GM18517 (cell line): Measurements from ENCODE around the gene EPHX1.
"Not testable (repeated sequence)": the region's sequence is repeated elsewhere in the genome, so short reads cannot be mapped to it uniquely, and the experiment has no call there.

Source experiments
- ATAC-seq: cut with Tn5 transposase; IDR thresholded peaks from one replicate; pipeline ENCODE4 v1.9.1; 2021; ENCODE audit warnings: mild to moderate bottlenecking, moderate library complexity; ENCODE audit not compliant: unreplicated experiment

The EPHX1 gene

DNA sequence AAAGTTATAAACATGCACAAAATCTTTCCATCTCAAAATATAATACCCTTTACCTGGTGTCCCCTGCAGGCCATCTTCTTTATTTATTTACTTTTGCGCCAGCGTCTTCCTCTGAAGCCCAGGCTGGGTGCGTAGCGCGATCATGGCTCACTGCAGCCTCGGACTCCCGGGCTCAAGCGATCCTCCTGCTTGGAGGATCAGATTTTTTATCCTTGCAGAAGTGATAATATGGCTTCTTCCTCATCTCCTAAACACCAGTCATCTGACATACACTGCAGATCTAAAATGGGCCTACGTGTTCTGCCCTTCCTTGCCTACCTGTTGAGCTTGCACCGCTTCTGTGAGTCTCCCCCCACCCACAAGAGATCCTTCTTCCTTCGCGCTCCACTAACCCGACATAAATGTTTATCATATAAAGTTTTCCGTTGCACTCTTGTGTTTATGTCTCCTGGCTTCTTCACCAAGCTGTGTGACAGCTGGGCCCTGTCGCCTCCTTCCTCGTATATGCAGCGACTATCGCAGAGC is 32.8 kb upstream of the EPHX1 start:
- ATAC-seq: no peak

DNA sequence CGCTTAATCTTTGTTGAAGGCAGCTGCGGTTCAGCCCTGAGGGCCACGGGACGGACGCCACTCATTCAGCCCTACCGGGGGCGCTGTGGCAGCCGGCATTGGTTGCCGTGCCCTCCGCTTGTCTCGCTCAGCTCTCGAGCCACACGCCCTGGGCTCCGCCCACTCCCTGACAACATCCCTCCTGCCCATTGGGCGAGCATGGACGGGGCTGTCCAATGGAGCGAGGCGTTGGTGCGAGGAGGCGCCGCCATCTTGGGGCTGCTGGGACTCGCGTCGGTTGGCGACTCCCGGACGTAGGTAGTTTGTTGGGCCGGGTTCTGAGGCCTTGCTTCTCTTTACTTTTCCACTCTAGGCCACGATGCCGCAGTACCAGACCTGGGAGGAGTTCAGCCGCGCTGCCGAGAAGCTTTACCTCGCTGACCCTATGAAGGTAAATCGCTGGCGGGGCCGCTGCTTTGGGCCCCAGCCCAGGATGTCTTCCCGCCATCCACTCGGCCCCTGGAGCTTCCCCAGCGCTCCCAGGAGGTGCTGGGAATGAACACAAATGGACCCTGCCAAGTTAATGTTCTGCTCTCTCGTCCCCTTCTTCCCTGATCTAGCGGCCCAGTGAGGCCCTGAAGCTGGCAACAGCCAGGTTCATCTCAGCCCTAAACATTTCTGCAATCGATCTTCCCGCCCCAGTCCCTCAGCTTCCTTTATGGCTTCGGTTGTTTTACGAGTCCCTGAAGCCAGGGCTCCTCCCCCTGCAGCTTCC is 32.2 kb upstream of the EPHX1 start, which contains the start of gene SRP9:
Gene SRP9 (plus strand): TSS at position 244 of the 754 bp plus-strand sequence. CDS start 115 bp downstream, at position 359.
- ATAC-seq: peak; percentile 99

DNA sequence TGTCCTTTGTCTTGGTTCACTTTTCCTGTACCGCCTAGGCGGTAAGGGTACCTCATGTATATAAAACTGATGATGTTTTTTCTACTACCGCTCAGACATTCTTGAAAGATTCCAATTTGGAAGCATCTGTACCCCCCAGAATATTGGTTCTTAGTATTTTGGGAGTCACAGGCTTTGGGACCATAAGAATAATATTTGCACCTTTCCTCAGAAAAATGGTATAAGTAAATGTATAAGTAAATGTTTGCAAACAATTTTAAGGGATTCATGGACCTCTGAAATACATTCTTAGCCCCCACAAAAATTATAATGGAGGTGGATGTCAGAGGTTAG is 31.6 kb upstream of the EPHX1 start:
- no peak for ATAC-seq

DNA sequence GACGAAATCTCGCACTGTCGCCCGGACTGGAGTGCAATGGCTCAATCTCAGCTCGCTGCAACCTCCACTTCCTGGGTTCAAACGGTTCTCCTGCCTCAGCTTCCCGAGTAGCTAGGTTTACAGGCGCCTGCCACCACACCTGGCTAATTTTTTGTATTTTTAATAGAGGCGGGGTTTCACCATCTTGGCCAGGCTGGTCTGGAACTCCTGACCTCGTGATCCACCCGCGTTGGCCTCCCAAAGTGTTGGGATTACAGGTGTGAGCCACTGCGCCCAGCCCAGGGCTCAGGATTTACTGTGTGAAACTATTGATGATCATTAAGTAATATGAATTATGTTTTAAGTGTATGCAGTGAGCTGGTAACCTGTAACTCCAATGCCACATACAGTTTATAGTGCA is 30.8 kb upstream of the EPHX1 start:
- not testable (repeated sequence) for ATAC-seq

DNA sequence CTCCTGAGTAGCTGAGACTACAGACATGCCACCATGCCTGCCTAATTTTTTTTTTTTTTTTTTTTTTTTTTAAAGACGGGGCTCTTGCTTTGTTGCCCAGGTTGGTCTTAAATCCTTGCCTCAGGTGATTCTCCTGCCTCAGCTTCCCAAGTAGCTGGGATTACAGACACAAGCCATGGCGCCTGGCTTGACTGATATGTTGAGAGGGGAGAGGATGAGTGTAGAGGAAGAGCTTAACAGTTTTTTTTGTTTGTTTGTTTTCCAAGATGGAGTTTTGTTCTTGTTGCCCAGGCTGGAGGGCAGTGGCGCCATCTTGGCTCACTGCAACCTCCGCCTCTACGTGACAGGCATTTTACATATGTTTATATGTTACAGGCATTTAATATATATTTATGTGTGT is 29.8 kb upstream of the EPHX1 start:
- no peak for ATAC-seq

DNA sequence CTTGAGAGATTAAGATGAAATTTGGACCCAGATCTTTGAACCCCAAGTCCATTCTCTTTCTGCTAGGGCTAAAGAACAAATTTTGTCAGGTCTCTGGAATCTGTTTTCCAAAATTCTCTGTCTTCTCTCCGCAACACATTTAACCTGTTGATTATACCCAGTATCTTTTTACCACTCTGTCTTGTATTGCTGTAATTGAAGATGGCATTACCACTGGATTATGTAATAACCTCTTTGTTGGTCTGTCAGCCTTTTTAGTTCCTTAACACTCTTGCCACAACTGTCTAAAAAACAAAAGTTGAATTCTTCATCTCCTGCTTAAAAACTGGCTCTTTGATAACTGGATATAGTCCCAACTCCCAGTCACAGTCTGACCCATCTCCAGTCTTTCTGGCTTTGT is 29.3 kb upstream of the EPHX1 start:
- ATAC-seq: no peak

DNA sequence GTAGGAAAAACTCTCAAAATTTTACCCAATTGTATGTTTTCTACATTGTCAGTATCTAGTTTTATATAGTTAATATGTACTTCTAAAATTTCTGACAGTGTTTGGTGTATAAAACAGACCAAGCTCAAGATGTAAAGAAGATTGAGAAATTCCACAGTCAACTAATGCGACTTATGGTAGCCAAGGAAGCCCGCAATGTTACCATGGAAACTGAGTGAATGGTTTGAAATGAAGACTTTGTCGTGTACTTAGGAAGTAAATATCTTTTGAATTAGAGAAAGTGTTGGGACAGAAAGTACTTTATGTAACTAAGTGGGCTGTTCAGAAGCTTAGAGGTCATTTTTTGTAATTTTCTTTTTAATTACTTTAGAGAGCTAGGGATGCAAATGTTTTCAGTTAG is 20.8 kb upstream of the EPHX1 start:
- ATAC-seq: not testable (repeated sequence)

DNA sequence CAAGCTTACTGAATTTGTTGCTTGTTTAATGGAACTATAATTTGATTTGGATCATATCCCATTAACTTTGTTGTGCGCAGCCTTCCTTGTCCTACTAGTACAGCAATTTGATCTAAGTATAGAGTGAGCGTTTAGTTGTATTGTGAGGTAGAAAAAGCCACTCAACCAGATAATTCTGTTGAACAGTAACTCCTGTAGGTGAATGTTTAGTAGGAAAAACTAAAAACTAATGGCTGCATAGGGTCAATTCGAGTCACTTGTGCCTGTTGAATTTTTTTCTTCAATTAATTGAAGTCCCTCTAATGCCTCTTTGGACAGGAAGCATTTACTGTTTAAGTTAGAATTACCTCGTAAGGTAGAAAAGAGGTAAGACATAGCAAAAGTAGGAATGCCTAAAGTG is 15.0 kb upstream of the EPHX1 start:
- no peak for ATAC-seq

DNA sequence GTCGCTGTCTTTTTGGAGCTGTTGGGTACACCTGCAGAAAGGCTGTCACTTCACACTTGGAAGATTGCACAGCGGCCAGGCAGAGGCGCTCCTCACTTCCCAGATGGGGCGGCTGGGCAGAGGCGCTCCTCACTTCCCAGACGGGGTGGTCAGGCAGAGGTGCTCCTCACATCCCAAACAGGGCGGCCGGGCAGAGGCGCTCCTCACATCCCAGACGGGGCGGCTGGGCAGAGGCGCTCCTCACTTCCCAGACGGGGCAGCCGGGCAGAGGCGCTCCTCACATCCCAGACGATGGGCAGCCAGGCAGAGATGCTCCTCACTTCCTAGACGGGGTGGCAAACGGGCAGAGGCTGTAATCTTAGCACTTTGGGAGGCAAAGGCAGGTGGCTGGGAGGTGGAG is 13.8 kb upstream of the EPHX1 start:
- ATAC-seq: not testable (repeated sequence)

DNA sequence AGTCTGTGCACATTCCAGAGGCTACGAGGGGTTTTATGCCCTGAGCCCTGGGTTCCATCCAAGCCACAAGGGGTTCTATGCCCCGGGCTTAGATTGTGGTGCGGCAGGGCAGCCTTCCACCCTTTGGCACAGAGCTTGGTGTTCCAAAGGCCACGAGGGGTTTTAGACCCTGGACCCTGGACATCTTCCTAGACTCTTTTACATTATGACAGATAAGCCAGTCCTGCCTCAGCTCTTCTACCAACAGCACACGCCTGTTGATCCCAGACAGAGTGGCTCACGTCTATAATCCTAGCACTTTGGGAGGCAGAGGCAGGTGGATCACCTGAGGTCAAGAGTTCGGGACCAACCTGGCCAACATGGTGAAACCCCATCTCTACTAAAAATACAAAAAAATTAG is 8.8 kb upstream of the EPHX1 start:
- ATAC-seq: not testable (repeated sequence)

DNA sequence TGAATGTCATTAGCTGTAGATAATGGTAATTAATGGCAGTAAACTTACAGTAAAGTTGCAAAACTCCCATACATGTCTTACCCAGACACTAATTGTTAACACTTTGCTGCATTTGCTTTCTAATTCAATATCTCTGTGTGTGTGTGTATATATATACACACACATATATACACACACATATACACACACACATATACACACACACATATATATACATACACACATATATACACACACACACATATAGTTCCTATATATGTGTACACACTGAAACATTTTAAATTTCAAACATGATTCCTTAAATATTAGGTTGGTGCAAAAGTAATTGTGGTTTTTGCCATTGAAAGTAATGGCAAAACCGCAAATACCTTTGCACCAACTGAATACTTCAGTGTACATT is 3.7 kb upstream of the EPHX1 start:
- ATAC-seq: no peak

DNA sequence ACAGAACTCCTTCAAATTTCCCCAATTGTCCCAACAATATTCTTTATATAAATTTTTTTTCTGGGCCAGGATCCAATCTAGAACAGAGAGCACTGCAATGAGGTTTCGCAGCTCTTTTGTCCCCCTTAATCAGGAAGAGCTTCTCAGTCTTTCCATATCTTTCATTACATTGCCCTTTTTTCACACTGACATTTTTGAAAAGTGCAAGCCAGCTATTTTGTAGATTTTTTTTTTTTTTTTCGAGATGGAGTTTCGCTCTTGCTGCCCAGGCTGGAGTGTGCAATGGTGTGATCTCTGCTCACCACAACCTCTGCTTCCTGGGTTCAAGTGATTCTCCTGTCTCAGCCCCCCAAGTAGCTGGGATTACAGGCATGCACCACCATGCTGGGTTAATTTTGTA is 3.2 kb upstream of the EPHX1 start:
- not testable (repeated sequence) for ATAC-seq

DNA sequence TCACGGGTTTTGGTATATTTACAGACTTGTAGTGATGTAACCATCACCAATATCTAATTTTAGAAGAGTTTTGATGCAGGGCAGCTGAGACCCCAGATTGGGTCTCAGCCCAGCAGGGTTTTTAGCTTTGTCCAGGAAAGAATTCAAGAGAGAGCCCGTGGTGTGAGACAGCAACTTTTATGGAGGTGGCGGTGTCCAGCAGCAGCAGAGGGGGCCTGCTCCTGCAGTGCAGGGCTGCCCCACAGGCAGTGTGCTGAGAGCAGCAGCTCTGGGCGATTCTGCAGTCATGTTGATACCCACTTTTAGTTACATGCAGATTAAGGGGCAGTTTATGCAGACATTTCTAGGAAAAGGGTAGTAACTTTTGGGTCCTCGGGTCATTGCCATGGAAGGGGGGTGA is 1.8 kb upstream of the EPHX1 start:
- ATAC-seq: no peak

DNA sequence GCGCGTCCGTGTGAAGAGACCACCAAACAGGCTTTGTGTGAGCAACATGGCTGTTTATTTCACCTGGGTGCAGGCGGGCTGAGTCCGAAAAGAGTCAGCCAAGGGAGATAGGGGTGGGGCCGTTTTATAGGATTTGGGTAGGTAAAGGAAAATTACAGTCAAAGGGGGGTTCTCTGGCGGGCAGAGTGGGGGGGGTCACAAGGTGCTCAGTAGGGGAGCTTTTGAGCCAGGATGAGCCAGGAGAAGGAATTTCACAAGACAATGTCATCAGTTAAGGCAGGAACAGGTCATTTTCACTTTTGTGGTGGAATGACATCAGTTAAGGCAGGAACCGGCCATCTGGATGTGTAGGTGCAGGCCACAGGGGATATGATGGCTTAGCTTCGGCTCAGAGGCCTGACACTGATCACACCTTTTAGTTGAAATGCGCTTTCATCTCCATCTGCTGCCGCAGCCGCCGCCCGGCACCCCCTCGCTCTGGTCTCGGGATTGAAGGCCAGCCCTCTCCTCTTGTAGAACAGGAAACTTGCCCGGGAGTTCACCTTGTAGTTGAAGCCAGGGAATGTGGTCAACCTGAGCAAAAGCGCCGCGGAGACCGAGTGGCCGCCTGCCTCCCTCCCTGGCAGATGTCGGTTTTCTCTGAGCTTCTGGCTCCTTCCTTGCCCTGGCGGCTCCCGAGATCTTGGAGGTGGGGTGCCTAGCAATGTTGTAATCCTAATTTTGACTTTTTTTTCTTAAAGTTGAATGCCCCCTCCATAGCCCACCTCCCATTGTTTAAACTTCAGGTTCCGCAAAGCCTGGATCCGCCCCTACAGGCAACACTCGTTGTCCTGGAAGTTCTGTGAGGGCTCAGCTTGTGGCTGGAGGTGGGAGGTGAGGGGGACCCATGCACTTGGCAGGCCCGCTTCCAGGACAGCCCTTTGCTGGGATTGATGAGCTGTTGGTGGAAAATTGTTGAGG is 935 bp downstream of the EPHX1 start:
- not testable (repeated sequence) for ATAC-seq

DNA sequence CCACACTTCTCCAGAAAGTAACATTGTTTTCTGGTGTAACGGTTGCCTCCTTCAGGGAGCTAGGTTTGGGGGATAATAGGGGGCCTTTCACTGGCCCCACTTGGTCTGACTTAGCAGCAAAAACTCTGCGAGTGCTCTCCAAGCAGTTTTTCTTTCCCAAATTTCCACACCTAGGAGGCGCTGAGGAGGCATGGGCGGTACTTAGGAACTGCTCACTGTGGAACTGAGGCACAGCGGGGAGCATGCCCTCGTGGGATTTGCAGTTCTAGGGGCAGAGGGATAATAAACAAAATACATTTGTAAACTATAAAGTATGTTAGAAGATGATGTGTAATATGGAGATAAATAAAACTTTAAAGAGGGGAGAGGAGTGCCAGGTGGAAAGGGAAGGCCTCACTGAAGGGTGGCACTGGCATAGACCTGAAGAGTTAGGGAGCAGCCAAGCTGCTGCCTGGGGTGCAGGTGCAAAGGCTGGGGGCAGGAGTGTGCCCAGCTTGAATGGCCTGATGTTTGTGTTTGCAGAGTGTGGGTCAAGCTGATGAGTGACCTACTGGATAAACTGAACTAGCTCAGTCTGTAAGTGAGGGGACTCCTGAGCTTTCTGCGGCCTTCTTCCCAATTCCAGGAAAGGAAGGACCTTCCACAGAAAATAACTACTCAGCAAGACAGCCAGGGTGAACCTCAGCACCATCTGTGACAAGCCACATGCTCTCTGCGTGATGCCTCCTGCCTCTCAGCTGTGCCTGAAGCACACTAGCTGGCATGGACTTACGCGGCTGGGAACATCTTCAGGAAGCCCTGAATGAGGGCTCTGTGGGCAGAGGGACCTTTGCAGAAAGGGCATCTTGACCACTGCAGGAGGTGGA is 1.9 kb downstream of the EPHX1 start:
- ATAC-seq: no peak

DNA sequence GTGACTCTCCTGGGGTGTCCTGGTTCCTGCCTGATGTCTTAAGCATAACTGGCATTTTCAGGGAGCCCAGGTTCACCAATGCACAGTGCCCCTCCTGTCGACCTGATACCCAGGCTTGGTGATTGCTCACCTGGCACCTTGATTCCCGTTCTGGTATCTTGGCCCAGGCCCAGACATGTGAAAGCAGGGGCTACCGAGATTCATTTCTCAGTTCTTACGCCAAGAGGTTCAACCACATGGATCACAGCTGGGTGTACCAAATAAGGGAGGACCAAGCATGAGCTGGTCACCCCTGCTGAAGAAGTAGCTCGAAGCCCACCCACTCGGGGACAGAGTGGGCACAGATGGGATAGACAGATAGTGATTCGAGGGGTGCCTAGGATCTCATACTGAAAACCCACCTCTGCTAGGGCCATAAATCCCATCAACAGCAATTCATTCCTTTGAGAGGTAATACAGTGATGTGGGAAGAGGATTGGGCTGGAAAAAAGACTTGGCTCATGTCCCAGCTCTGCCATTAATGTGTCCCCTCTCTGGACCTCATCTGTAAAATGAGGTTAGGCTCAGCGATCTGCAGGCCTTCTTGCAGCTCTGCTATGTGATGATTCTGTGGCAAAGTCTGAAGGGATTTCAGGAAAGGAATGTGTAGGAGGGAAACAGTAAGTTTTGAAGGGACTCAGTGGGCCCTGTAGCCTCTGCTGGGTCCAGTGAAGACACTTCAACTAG is 2.7 kb downstream of the EPHX1 start:
- ATAC-seq: no peak

DNA sequence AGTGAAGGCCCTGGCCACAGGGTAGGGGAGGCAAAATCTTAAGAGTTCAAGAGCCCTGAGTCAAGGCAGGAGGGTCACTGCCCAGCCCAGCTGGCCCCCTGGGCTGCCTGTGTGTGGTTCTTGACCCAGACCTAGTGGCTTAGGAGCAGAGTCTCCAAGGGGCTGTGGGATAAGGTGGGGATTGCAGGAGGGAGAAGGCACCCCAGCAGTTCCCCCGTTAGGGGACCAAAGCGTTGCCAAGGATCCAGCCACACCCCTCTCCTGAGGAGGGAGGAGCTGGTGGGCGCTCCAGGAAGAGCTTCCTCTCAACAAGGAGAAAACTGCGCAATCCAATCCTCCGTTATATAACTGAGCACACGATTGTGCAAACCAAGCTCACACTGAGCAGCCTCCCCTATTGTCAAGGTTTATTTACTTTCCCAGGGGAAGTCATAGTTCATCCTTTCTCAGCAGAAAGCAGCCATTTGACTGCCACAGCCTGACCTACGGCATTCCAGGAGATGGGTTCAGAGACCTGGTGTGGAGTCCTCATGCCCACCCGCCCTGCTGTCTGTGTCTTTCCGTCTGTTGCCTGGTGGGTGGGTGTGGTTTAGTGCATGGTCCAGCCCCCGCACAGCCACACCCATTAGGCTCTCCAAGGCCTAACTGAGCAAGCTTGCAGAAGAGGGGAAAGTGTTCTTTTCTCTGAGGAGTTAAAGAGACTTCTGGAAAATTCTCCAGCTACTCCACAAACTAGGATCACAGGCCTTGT is 3.5 kb downstream of the EPHX1 start:
- ATAC-seq: no peak

DNA sequence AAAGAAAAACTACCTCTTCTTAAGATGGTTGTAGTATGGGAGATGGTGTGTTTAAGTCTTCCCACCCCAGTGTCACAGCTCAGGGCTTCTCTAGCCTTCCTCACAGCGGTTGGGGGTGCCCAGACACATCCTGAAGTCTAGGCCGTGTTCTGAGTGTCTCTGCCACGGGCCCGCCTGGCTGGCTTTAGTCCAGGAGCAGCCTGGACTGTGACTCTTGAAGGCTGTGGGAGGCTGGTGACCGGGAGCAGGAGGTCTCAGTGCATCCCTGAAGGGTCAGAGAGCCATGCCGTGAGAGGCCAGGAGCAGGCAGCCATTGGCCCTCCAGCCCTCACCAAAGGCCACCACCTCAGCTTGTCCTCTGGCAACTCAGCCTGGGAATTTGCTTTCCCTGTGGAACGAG is 4.5 kb downstream of the EPHX1 start:
- ATAC-seq: no peak

DNA sequence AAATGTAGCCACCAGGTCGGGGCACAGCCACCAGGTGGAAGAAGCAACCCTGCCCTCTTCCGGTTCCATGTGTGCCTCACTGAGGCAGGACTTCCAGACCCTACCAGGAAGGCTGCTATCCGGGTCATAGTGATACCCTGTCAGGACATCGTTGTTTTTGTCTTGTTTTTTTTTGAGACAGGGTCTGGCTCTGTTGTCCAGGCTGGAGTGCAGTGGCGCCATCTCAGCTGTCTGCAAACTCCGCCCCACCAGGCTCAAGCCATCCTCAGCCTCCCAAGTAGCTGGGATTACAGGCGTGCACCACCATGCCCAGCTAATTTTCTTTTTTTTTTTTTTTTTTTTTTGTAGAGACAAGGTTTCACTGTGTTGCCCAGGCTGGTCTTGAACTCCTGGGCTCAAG is 5.2 kb downstream of the EPHX1 start:
- ATAC-seq: not testable (repeated sequence)
